ENCODE data around the gene TAF10. TPM values are rescaled to one million over a fixed set of nuclear protein-coding genes. Genes with fewer than 3 reads are reported as not detected.

The TAF10 gene
- total RNA-seq, 3 donors from 2014 or later (not counting 1 experiment from before 2014, with no cell fraction given), result 154 to 191 (median 158) TPM

DNA sequence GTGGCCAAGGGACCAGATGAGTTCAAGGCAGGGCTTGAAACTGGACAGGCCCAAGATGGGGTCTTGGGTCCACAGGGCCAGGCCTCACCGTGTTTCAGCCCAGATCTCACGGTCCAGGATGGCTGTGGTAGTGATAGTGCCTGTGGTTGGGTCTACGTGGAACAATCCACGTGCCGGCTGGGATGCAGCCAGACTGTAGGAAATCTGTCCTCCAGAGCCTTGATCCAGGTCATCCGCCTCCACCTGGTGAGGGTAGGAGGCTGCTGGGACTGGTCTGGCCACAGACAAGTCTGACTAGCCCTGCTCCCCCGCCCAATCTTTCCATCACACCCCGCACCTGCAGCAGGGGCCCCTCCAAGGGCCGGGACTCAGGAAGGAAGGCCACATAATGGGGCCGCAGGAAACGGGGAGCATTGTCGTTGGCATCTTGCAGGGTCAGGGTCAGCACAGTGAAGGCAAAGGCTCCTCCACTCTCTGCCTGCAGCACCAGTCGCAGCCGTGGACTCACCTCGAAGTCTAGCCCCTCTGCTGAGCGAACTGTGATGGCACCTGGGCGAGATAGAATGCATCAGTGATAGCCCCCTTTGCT, 13.9 kb upstream of the TAF10 start:
- Histone ChIP-seq H3K27ac (ENCODE audit: low read length) (no peak overlapping the region), H3K27me3 (ENCODE audit: control insufficient read depth, insufficient read depth, low read length) (no peaks in the 10 kb centered on the region), H3K36me3 (ENCODE audit: control insufficient read depth, insufficient read depth, low read length) (no peaks in the 10 kb centered on the region), H3K4me1 (ENCODE audit: control insufficient read depth, insufficient read depth, low read length) (peaks cover 9% of the 10 kb centered on the region), H3K9me3 (ENCODE audit: control insufficient read depth, insufficient read depth, low read length) (no peaks in the 10 kb centered on the region), H3K4me3 (ENCODE audit: low read length) (no peak overlapping the region)
- no peaks in the 10 kb centered on the region for H3K27me3 Mint-ChIP-seq (ENCODE audit: low read depth in 2 of 2)
- no peaks in the 10 kb centered on the region for H3K36me3 Mint-ChIP-seq
- ATAC-seq (no peak), DNase-seq (no peak)
- H3K4me1 Mint-ChIP-seq, result peaks cover 9 to 12% of the 10 kb centered on the region in 2 donors
- TF ChIP-seq, protein P1, sequence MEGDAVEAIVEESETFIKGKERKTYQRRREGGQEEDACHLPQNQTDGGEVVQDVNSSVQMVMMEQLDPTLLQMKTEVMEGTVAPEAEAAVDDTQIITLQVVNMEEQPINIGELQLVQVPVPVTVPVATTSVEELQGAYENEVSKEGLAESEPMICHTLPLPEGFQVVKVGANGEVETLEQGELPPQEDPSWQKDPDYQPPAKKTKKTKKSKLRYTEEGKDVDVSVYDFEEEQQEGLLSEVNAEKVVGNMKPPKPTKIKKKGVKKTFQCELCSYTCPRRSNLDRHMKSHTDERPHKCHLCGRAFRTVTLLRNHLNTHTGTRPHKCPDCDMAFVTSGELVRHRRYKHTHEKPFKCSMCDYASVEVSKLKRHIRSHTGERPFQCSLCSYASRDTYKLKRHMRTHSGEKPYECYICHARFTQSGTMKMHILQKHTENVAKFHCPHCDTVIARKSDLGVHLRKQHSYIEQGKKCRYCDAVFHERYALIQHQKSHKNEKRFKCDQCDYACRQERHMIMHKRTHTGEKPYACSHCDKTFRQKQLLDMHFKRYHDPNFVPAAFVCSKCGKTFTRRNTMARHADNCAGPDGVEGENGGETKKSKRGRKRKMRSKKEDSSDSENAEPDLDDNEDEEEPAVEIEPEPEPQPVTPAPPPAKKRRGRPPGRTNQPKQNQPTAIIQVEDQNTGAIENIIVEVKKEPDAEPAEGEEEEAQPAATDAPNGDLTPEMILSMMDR (IDR thresholded peaks at IDR 0.05), result no peak
- H3K27ac Mint-ChIP-seq, result no peak overlapping the region
- intact Hi-C loops (cut with micrococcal nuclease), result no loop called here
- 92% methylated on average over 17 of the region's 17 CpGs for WGBS (ENCODE audit: insufficient coverage)
- H3K9me3 Mint-ChIP-seq, result no peaks in the 10 kb centered on the region
- H3K4me3 Mint-ChIP-seq, result no peak overlapping the region

DNA sequence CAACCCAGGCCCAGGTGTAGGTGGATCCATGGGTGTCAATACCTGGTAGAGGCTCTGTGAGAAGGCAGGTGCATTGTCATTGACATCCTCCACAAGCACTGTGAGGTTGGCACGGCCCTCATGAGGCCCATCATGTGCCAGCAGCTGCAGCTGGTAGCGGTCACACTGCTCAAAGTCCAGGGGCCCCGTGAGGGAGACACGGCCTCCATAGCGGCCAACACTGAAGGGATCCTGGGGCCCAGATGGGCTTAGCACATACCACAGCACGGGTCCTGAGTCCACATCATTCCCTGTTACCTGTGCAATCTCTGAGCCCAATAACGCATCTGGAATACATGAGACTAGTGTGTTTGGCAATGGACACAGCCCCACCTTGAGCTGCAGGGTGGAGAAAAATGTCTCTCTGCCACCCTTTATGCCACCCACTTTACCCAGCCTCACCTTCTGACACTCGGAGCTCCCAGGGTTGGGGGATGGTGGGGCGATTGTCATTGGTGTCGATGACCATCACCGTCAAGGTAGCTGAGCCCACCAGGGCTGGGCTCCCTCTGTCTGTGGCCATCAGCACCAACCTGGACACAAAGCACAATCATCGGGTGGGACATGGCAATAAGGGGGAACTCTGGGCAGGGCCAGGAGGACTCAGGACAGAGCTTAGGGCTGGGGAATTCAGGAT, 13.3 kb upstream of the TAF10 start:
- H3K27ac Mint-ChIP-seq, result no peak overlapping the region
- no peaks in the 10 kb centered on the region for H3K27me3 ChIP-seq (ENCODE audit: control insufficient read depth, insufficient read depth, low read length)
- H3K4me3 Mint-ChIP-seq, result no peak overlapping the region
- no peaks in the 10 kb centered on the region for H3K36me3 Mint-ChIP-seq
- peaks cover 9 to 12% of the 10 kb centered on the region in 2 donors for H3K4me1 Mint-ChIP-seq
- no peaks in the 10 kb centered on the region for H3K36me3 ChIP-seq (ENCODE audit: control insufficient read depth, insufficient read depth, low read length)
- intact Hi-C loops (cut with micrococcal nuclease), result no loop called here
- no peak for ATAC-seq
- no peak for DNase-seq
- 93% methylated on average over 11 of the region's 12 CpGs for WGBS (ENCODE audit: insufficient coverage)
- H3K27me3 Mint-ChIP-seq (ENCODE audit: low read depth in 2 of 2), result no peaks in the 10 kb centered on the region
- no peaks in the 10 kb centered on the region for H3K9me3 ChIP-seq (ENCODE audit: control insufficient read depth, insufficient read depth, low read length)
- peaks cover 9% of the 10 kb centered on the region for H3K4me1 ChIP-seq (ENCODE audit: control insufficient read depth, insufficient read depth, low read length)
- TF ChIP-seq, protein P1 (IDR thresholded peaks at IDR 0.05), result no peak
- no peaks in the 10 kb centered on the region for H3K9me3 Mint-ChIP-seq
- no peak overlapping the region for H3K27ac ChIP-seq (ENCODE audit: low read length)
- no peak overlapping the region for H3K4me3 ChIP-seq (ENCODE audit: low read length)

DNA sequence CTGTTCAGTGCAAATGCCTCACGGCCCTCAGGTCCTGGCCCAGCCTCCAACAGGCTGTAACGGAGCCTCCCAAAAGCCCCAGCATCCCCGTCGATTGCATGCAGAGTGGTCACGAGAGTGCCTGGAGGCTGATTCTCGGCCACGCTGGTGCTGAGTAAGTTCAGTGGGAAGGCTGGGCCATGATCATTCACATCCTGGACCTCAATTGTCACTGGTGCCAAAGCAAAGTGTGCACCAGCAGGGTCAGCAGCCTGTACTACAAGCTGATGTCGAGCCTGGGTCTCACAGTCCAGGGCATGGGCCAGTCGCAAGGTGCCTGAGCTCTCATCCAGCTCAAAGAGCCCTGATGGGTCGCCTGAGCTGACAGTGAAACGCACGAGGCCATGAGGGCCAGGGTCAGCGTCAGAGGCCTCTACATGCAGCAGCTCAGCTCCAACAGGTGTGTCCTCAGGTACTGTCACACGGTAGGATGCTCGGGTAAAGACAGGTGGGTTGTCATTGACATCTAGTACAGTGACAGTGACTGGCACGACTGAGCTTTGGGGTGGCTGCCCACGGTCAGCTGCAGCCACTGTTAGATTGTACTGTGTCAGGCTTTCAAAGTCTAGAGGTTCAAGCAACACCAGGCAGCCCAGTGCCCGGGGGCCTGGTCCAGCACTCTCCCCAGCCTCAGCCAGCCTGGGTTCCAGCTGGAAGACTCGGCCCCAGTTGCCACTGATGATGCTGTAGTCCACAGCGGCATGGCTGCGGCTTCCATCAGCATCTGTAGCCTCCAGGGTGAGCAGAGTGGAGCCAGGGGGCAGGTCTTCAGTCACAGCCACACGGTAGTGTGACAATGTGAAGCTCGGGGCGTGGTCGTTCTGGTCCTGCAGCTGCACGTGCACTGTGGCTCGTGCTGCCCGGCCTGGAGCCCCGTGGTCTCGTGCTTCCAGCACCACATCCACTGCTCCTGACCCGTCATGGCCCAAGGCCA, 11.7 kb upstream of the TAF10 start:
- no peak for ATAC-seq
- Mint-ChIP-seq H3K9me3 (no peaks in the 10 kb centered on the region), H3K4me3 (no peak overlapping the region), H3K27ac (no peak overlapping the region), H3K27me3 (ENCODE audit: low read depth in 2 of 2) (no peaks in the 10 kb centered on the region), H3K4me1 (peaks cover 9 to 12% of the 10 kb centered on the region in 2 donors), H3K36me3 (no peaks in the 10 kb centered on the region)
- TF ChIP-seq, protein P1 (IDR thresholded peaks at IDR 0.05), result no peak
- Histone ChIP-seq H3K9me3 (ENCODE audit: control insufficient read depth, insufficient read depth, low read length) (no peaks in the 10 kb centered on the region), H3K4me3 (ENCODE audit: low read length) (no peak overlapping the region), H3K27ac (ENCODE audit: low read length) (no peak overlapping the region), H3K36me3 (ENCODE audit: control insufficient read depth, insufficient read depth, low read length) (no peaks in the 10 kb centered on the region), H3K27me3 (ENCODE audit: control insufficient read depth, insufficient read depth, low read length) (no peaks in the 10 kb centered on the region), H3K4me1 (ENCODE audit: control insufficient read depth, insufficient read depth, low read length) (peaks cover 16% of the 10 kb centered on the region)
- intact Hi-C loops (cut with micrococcal nuclease), result no loop called here
- WGBS (ENCODE audit: insufficient coverage), result 89% methylated on average over 31 of the region's 31 CpGs
- DNase-seq, result no peak
